Hepatocyte (in vitro differentiated cells): Measurements from ENCODE around the gene TOMM70. TPM values are rescaled to one million over a fixed set of nuclear protein-coding genes. Genes with fewer than 3 reads are reported as not detected.

Experiments used
- DNase-seq: peaks from one replicate; pipeline ENCODE4 v3.0.0-alpha.2; 2016; ENCODE audit warnings: low spot score
- H2AFZ ChIP-seq: fragments of 200-600 bp; sonication (generic); 2 replicates; pipeline ENCODE4 v1.6.0; 2016; ENCODE audit warnings: antibody characterized with exemption, mild to moderate bottlenecking
- H3K27ac ChIP-seq: fragments of 200-600 bp; sonication (generic); 2 replicates; pipeline ENCODE4 v1.5.1; 2016; ENCODE audit warnings: mild to moderate bottlenecking
- H3K27me3 ChIP-seq: fragments of 200-600 bp; sonication (generic); 2 replicates; pipeline ENCODE4 v1.6.1; 2016
- H3K36me3 ChIP-seq: fragments of 200-600 bp; sonication (generic); replicated peaks from 2 replicates; pipeline ENCODE4 v1.5.1; 2016; ENCODE audit warnings: low read depth; ENCODE audit not compliant: insufficient read depth
- H3K4me1 ChIP-seq: fragments of 200-600 bp; sonication (generic); 2 replicates; pipeline ENCODE4 v1.5.1; 2016; ENCODE audit warnings: mild to moderate bottlenecking, moderate library complexity; ENCODE audit not compliant: insufficient read depth
- H3K4me2 ChIP-seq: fragments of 200-600 bp; sonication (generic); 2 replicates; pipeline ENCODE4 v1.6.0; 2016
- H3K4me3 ChIP-seq: fragments of 200-600 bp; sonication (generic); 2 replicates; pipeline ENCODE4 v1.5.1; 2016; ENCODE audit warnings: mild to moderate bottlenecking
- H3K79me2 ChIP-seq: fragments of 200-600 bp; sonication (generic); 2 replicates; pipeline ENCODE4 v1.6.0; 2017; ENCODE audit warnings: mild to moderate bottlenecking
- H3K9me2 ChIP-seq: fragments of 200-600 bp; sonication (generic); replicated peaks from 2 replicates; pipeline ENCODE4 v1.6.0; 2017; ENCODE audit warnings: mild to moderate bottlenecking; ENCODE audit not compliant: insufficient read depth
- H3K9me3 ChIP-seq: fragments of 200-600 bp; sonication (generic); 2 replicates; pipeline ENCODE4 v1.5.1; 2016; ENCODE audit warnings: low read depth, mild to moderate bottlenecking
- H4K20me1 ChIP-seq: fragments of 200-600 bp; sonication (generic); 2 replicates; pipeline ENCODE4 v1.6.0; 2016; ENCODE audit warnings: mild to moderate bottlenecking; ENCODE audit not compliant: insufficient read depth, poor library complexity, severe bottlenecking
- CTCF ChIP-seq: fragments of 200-600 bp; sonication (generic); IDR thresholded peaks from 2 replicates; pipeline ENCODE4 v1.5.1; 2016; ENCODE audit warnings: antibody characterized with exemption, mild to moderate bottlenecking; ENCODE audit not compliant: poor library complexity
- EZH2 ChIP-seq: fragments of 200-600 bp; sonication (generic); IDR thresholded peaks from 2 replicates; pipeline ENCODE4 v1.6.1; 2016; ENCODE audit warnings: antibody characterized with exemption, mild to moderate bottlenecking, borderline replicate concordance
- EZH2phosphoT487 ChIP-seq: fragments of 200-600 bp; sonication (generic); IDR thresholded peaks from one replicate; pipeline ENCODE4 v1.6.1; 2018; ENCODE audit warnings: antibody characterized with exemption, mild to moderate bottlenecking, low read depth, moderate library complexity; ENCODE audit not compliant: unreplicated experiment, severe bottlenecking
- WGBS: methylation state at CpG from one replicate; pipeline ENCODE4 v1.1.6; 2016; ENCODE audit warnings: low lambda C conversion rate; ENCODE audit errors: missing lambda C conversion rate; 5-methylcytosine and 5-hydroxymethylcytosine counted together
- polyA plus RNA-seq: library from polyadenylated mRNA; unstranded; fragments of >200 nt; fragmentation: Nextera tagmentation; extraction: Ambion mirVana; gene quantifications from 2 replicates; pipeline ENCODE4 v1.2.1, GENCODE V29; 2016
- total RNA-seq: library from RNA; depleted of rRNA; stranded (reverse); fragments of >200 nt; gene quantifications from 2 replicates; pipeline ENCODE4 v1.2.3, GENCODE V29; 2014

TOMM70 gene
- total and polyA plus RNA-seq, 2 experiments from 2014 or later = 23.2 to 75.7 TPM

- WGBS = 77% methylated on average over 2 of the region's 2 CpGs
- no peak overlapping the region for H3K4me3 ChIP-seq
- H3K36me3 ChIP-seq = no peaks in the 10 kb centered on the region
- H3K4me2 ChIP-seq = no peak overlapping the region
- no peaks in the 10 kb centered on the region for H3K9me3 ChIP-seq
- no peak for TF ChIP-seq CTCF
- TF ChIP-seq EZH2phosphoT487 = no peak
- no peak for TF ChIP-seq EZH2
- no peaks in the 10 kb centered on the region for H3K79me2 ChIP-seq
- no peaks in the 10 kb centered on the region for H3K27me3 ChIP-seq
- no peak overlapping the region for H2AFZ ChIP-seq
- no peaks in the 10 kb centered on the region for H3K9me2 ChIP-seq
- H3K4me1 ChIP-seq = peaks cover 26% of the 10 kb centered on the region
- no peaks in the 10 kb centered on the region for H4K20me1 ChIP-seq
- no peak overlapping the region for H3K27ac ChIP-seq
- DNase-seq = no peak
These were observed 23.4 kb upstream of the TOMM70 start for GRCh38 chr3:100424261-100424660.

- no peaks in the 10 kb centered on the region for H3K79me2 ChIP-seq
- H4K20me1 ChIP-seq = no peaks in the 10 kb centered on the region
- DNase-seq = no peak
- peaks cover 26% of the 10 kb centered on the region for H3K4me1 ChIP-seq
- H3K4me3 ChIP-seq = no peak overlapping the region
- WGBS = 98% methylated on average over 5 of the region's 5 CpGs
- H2AFZ ChIP-seq = no peak overlapping the region
- no peak overlapping the region for H3K27ac ChIP-seq
- no peak overlapping the region for H3K4me2 ChIP-seq
- no peaks in the 10 kb centered on the region for H3K36me3 ChIP-seq
- no peaks in the 10 kb centered on the region for H3K9me3 ChIP-seq
- H3K27me3 ChIP-seq = no peaks in the 10 kb centered on the region
- TF ChIP-seq EZH2 (no peak), CTCF (no peak), EZH2phosphoT487 (no peak)
- H3K9me2 ChIP-seq = no peaks in the 10 kb centered on the region
These were observed 22.7 kb upstream of the TOMM70 start for GRCh38 chr3:100423611-100424010.

GRCh38 chr3:100420885-100421284, 20.0 kb upstream of the TOMM70 start:
- H2AFZ ChIP-seq = no peak overlapping the region
- no peak overlapping the region for H3K4me2 ChIP-seq
- H4K20me1 ChIP-seq = no peaks in the 10 kb centered on the region
- DNase-seq = no peak
- H3K27ac ChIP-seq = no peak overlapping the region
- H3K36me3 ChIP-seq = no peaks in the 10 kb centered on the region
- no peaks in the 10 kb centered on the region for H3K9me2 ChIP-seq
- H3K9me3 ChIP-seq = no peaks in the 10 kb centered on the region
- no peaks in the 10 kb centered on the region for H3K79me2 ChIP-seq
- TF ChIP-seq EZH2phosphoT487 (no peak), CTCF (no peak), EZH2 (no peak)
- 71% methylated on average over 2 of the region's 2 CpGs for WGBS
- H3K4me3 ChIP-seq = no peak overlapping the region
- H3K27me3 ChIP-seq = no peaks in the 10 kb centered on the region
- peaks cover 18% of the 10 kb centered on the region for H3K4me1 ChIP-seq

- H3K9me2 ChIP-seq = no peaks in the 10 kb centered on the region
- H4K20me1 ChIP-seq = no peaks in the 10 kb centered on the region
- H3K36me3 ChIP-seq = no peaks in the 10 kb centered on the region
- WGBS = 97% methylated on average over 1 of the region's 1 CpG
- H3K4me3 ChIP-seq = no peak overlapping the region
- no peaks in the 10 kb centered on the region for H3K27me3 ChIP-seq
- no peak for DNase-seq
- H3K4me1 ChIP-seq = peaks cover 6% of the 10 kb centered on the region
- H3K79me2 ChIP-seq = no peaks in the 10 kb centered on the region
- no peak for TF ChIP-seq EZH2phosphoT487
- TF ChIP-seq EZH2 = no peak
- no peak for TF ChIP-seq CTCF
- H3K9me3 ChIP-seq = no peaks in the 10 kb centered on the region
- no peak overlapping the region for H2AFZ ChIP-seq
- no peak overlapping the region for H3K27ac ChIP-seq
- H3K4me2 ChIP-seq = no peak overlapping the region
These were observed 18.5 kb upstream of the TOMM70 start for GRCh38 chr3:100419406-100419805.
